ENCODE results near the gene CHD1L. TPM values are rescaled to one million over a fixed set of nuclear protein-coding genes. Genes with fewer than 3 reads are reported as not detected.

Gene CHD1L
- total RNA-seq, 1 donor from 2014 or later, result 36.2 TPM

DNA sequence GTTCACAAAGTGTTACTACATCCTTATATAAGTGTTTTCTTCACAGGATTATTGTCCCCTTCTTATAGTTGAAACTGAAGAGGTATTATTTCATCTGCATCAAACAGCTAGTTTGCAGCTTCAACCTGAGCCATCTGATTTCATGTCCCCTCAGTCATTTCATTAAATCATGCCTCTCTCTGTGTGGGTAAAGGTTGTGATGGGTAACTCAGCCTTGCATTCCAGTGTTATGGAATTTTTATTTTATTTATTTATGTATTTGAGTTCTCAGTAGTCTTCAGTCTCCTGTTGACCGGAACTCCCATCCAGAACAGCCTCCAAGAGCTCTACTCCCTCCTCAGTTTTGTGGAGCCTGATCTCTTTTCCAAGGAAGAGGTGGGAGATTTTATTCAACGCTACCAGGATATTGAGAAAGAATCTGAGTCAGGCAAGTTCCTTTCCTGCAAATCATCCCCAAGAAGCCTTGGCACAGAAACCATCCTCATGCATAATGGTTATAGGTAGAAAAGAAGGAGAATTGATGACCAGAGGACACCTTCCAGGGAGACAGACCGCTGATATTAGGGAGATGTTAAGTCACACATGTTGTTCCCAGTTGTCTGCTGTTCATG lies 21.8 kb downstream of the CHD1L start:
- no peaks in the 10 kb centered on the region for H3K27me3 ChIP-seq
- H3K4me3 ChIP-seq, result no peak overlapping the region
- H3K36me3 ChIP-seq, result peaks cover 78% of the 10 kb centered on the region
- TF ChIP-seq, protein P1, sequence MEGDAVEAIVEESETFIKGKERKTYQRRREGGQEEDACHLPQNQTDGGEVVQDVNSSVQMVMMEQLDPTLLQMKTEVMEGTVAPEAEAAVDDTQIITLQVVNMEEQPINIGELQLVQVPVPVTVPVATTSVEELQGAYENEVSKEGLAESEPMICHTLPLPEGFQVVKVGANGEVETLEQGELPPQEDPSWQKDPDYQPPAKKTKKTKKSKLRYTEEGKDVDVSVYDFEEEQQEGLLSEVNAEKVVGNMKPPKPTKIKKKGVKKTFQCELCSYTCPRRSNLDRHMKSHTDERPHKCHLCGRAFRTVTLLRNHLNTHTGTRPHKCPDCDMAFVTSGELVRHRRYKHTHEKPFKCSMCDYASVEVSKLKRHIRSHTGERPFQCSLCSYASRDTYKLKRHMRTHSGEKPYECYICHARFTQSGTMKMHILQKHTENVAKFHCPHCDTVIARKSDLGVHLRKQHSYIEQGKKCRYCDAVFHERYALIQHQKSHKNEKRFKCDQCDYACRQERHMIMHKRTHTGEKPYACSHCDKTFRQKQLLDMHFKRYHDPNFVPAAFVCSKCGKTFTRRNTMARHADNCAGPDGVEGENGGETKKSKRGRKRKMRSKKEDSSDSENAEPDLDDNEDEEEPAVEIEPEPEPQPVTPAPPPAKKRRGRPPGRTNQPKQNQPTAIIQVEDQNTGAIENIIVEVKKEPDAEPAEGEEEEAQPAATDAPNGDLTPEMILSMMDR (IDR thresholded peaks at IDR 0.05), result no peak
- intact Hi-C loops (cut with DNase I), result no loop called here
- DNase-seq (no peak), ATAC-seq (no peak)
- H3K27ac ChIP-seq, result no peak overlapping the region
- no peaks in the 10 kb centered on the region for H3K4me1 ChIP-seq
- no peaks in the 10 kb centered on the region for H3K9me3 ChIP-seq

DNA sequence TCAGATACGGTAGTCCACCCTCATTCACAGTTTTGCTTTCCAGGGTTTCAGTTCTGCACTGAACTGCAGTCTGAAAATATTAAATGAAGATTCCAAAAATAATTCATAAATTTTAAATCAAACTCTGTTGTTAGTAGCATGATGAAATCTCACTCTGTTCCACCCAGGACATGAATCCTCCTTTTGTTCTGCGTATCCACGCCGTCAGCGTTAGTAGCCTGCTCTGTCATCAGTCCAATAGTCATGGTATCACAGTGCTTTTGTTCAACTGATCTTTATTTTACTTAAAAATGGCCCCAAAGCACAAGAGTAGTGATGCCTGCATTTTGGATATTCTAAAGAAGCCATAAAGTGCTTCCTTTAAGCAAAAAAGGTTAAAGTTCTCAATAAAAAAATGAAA lies 23.9 kb downstream of the CHD1L start:
- no peaks in the 10 kb centered on the region for H3K4me1 ChIP-seq
- ATAC-seq (no peak), DNase-seq (no peak)
- peaks cover 79% of the 10 kb centered on the region for H3K36me3 ChIP-seq
- intact Hi-C loops (cut with DNase I), result no loop called here
- H3K27me3 ChIP-seq, result no peaks in the 10 kb centered on the region
- H3K27ac ChIP-seq, result no peak overlapping the region
- TF ChIP-seq, protein P1 (IDR thresholded peaks at IDR 0.05), result no peak
- H3K9me3 ChIP-seq, result no peaks in the 10 kb centered on the region
- no peak overlapping the region for H3K4me3 ChIP-seq

DNA sequence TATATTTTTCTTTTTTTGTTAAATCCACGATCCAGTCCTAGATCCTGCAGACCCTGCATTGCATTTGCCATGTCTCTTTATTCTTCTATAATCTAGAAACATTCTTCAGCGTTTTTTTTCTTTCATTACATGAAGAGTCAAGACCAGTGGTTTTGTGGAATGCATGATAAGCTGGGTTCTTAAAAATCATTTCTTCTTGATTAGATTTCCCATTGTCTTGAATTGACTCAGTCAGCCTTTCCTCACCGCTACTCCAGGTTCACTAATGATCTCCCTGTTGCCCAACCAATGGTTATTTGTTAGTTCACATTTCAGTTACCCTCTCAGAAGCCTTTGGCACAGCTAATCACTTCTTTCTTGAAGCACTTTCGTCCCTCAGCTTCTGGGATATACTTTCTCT lies 25.2 kb downstream of the CHD1L start:
- Histone ChIP-seq H3K4me3 (no peak overlapping the region), H3K9me3 (no peaks in the 10 kb centered on the region), H3K27ac (no peak overlapping the region), H3K36me3 (peaks cover 81% of the 10 kb centered on the region), H3K4me1 (no peaks in the 10 kb centered on the region), H3K27me3 (no peaks in the 10 kb centered on the region)
- TF ChIP-seq, protein P1 (IDR thresholded peaks at IDR 0.05), result no peak
- intact Hi-C loops (cut with DNase I), result no loop called here
- DNase-seq (no peak), ATAC-seq (no peak)

DNA sequence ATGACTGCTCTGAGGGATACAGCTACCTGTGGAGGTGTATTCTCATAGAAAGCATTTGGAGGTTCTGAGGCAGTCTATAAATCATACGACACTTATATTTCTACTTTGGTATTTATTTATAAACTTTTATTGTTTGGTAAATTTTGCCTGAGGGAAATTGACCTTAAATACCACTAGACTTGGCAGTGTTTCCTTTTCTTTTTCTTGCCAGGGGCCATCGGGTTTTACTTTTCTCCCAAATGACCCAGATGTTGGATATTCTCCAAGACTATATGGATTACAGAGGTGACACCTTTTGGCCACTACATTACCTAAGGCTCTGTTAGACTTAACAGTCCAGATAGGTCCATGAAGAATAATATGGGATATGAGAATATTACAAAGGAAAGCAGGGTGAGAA lies 28.2 kb downstream of the CHD1L start:
- peaks cover 64% of the 10 kb centered on the region for H3K36me3 ChIP-seq
- intact Hi-C loops (cut with DNase I), result no loop called here
- TF ChIP-seq, protein P1 (IDR thresholded peaks at IDR 0.05), result no peak
- ATAC-seq (no peak), DNase-seq (no peak)
- H3K4me1 ChIP-seq, result no peaks in the 10 kb centered on the region
- no peak overlapping the region for H3K4me3 ChIP-seq
- no peaks in the 10 kb centered on the region for H3K9me3 ChIP-seq
- no peaks in the 10 kb centered on the region for H3K27me3 ChIP-seq
- no peak overlapping the region for H3K27ac ChIP-seq

DNA sequence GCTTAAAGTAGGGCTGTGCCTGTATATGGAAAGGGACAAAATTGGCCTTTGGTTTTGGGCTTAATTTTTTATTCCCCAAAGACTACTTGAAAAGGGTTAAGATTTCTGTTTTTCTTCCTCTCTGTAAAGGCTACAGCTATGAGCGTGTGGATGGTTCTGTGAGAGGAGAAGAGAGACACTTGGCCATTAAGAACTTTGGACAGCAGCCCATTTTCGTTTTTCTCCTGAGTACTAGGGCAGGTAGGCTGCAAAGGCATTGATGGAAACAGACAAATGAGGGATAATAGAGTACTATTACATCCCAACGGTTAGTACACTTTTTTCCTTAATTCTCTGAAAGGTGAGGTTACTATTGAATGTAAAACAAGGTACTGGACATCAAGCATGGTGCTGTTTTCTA lies 29.6 kb downstream of the CHD1L start:
- no peak overlapping the region for H3K4me3 ChIP-seq
- no peaks in the 10 kb centered on the region for H3K9me3 ChIP-seq
- no peak for ATAC-seq
- no peaks in the 10 kb centered on the region for H3K4me1 ChIP-seq
- DNase-seq, result no peak
- TF ChIP-seq, protein P1 (IDR thresholded peaks at IDR 0.05), result no peak
- no peaks in the 10 kb centered on the region for H3K27me3 ChIP-seq
- intact Hi-C loops (cut with DNase I), result no loop called here
- no peak overlapping the region for H3K27ac ChIP-seq
- H3K36me3 ChIP-seq, result peaks cover 66% of the 10 kb centered on the region

Data from upper lobe of right lung (tissue), 1 donor.